Measurements from ENCODE around the gene MAEL. TPM values are rescaled to one million over a fixed set of nuclear protein-coding genes. Genes with fewer than 3 reads are reported as not detected.

Gene MAEL
- polyA plus RNA-seq, 3 donors = not detected

GRCh38 chr1:166974647-166975345 lies 14.3 kb upstream of the MAEL start:
- peak overlapping the region; percentile 60 for H3K9ac ChIP-seq (ENCODE audit: insufficient read depth, low read length, poor library complexity, severe bottlenecking)
- H3K9me3 Mint-ChIP-seq = peaks cover 0 to 5% (median 0%) of the 10 kb centered on the region in 7 donors
- H2AFZ ChIP-seq (ENCODE audit: insufficient read depth, low read depth, low read length, poor library complexity, severe bottlenecking) = peak overlapping the region; percentile 52
- peaks cover 15 to 22% of the 10 kb centered on the region in 2 donors for H3K4me1 ChIP-seq (ENCODE audit: control insufficient read depth in 1 of 2, insufficient read depth in 2 of 2, low read length in 2 of 2)
- H3K27me3 Mint-ChIP-seq (ENCODE audit: low read depth in 3 of 3) = peaks cover 34 to 35% (median 35%) of the 10 kb centered on the region in 3 donors
- no peaks in the 10 kb centered on the region for H4K20me1 ChIP-seq (ENCODE audit: insufficient read depth, low read length)
- no peaks in the 10 kb centered on the region for H3K79me2 ChIP-seq (ENCODE audit: insufficient read depth, low read length)
- H3K4me1 Mint-ChIP-seq = peaks cover 39% of the 10 kb centered on the region
- no peak overlapping the region for H3K27ac ChIP-seq (ENCODE audit: low read depth in 1 of 2, low read length in 2 of 2)
- intact Hi-C loops (cut with micrococcal nuclease) = no loop called here
- H3K4me3 ChIP-seq (replicated peaks in 1 of 3; ENCODE audit: low read depth in 2 of 3, low read length in 3 of 3) = peak overlapping the region; percentile 21 to 75 (median 52)
- no peak for DNase-seq
- no peaks in the 10 kb centered on the region for H3K36me3 Mint-ChIP-seq
- H3K4me3 Mint-ChIP-seq = peak overlapping the region; percentile 84 to 96
- WGBS (ENCODE audit: insufficient coverage) = 0% methylated on average over 2 of the region's 17 CpGs
- H3K9me3 ChIP-seq (replicated peaks in 1 of 2; ENCODE audit: control insufficient read depth in 1 of 2, insufficient read depth in 1 of 2, low read length in 2 of 2) = no peaks in the 10 kb centered on the region
- no peak for TF ChIP-seq CTCF (IDR thresholded peaks at IDR 0.05)
- H3K36me3 ChIP-seq (replicated peaks in 1 of 2; ENCODE audit: control insufficient read depth in 1 of 2, insufficient read depth in 2 of 2, low read length in 2 of 2) = no peaks in the 10 kb centered on the region
- H3K27ac Mint-ChIP-seq = peak overlapping the region in 2 of 7 donors; percentile 2 to 55
- H3K27me3 ChIP-seq (ENCODE audit: control insufficient read depth in 2 of 2, insufficient read depth in 2 of 2, low read length in 2 of 2) = peaks cover 22 to 26% of the 10 kb centered on the region in 2 donors
- H3K4me2 ChIP-seq (replicated peaks; ENCODE audit: extremely low read depth, low read length, poor library complexity, severe bottlenecking) = peak overlapping the region; percentile 74

GRCh38 chr1:166975361-166976129 lies 13.5 kb upstream of the MAEL start, which contains the start of gene ILDR2:
Gene ILDR2 (minus strand): TSS chr1:166975540. CDS start chr1:166975268, 272 bp downstream.
- H4K20me1 ChIP-seq (ENCODE audit: insufficient read depth, low read length) = no peaks in the 10 kb centered on the region
- WGBS (ENCODE audit: insufficient coverage) = under 1% methylated on average over 92 of the region's 97 CpGs
- H3K9me3 ChIP-seq (replicated peaks in 1 of 2; ENCODE audit: control insufficient read depth in 1 of 2, insufficient read depth in 1 of 2, low read length in 2 of 2) = no peaks in the 10 kb centered on the region
- H3K27me3 ChIP-seq (ENCODE audit: control insufficient read depth in 2 of 2, insufficient read depth in 2 of 2, low read length in 2 of 2) = peaks cover 22 to 26% of the 10 kb centered on the region in 2 donors
- no peak within 1 kb of the TSS for H3K27ac ChIP-seq (ENCODE audit: low read depth in 1 of 2, low read length in 2 of 2)
- peak within 1 kb of the TSS; percentile 60 for H3K9ac ChIP-seq (ENCODE audit: insufficient read depth, low read length, poor library complexity, severe bottlenecking)
- H3K36me3 ChIP-seq (replicated peaks in 1 of 2; ENCODE audit: control insufficient read depth in 1 of 2, insufficient read depth in 2 of 2, low read length in 2 of 2) = no peaks in the 10 kb centered on the region
- peak; percentile 9 to 29 (median 15) for DNase-seq
- no peak for TF ChIP-seq CTCF (IDR thresholded peaks at IDR 0.05)
- H3K4me1 ChIP-seq (ENCODE audit: control insufficient read depth in 1 of 2, insufficient read depth in 2 of 2, low read length in 2 of 2) = peaks cover 14 to 20% of the 10 kb centered on the region in 2 donors
- H2AFZ ChIP-seq (ENCODE audit: insufficient read depth, low read depth, low read length, poor library complexity, severe bottlenecking) = peak within 1 kb of the TSS; percentile 91
- peak within 1 kb of the TSS in 2 of 7 donors; percentile 2 to 55 for H3K27ac Mint-ChIP-seq
- peak within 1 kb of the TSS; percentile 82 for H3K4me2 ChIP-seq (replicated peaks; ENCODE audit: extremely low read depth, low read length, poor library complexity, severe bottlenecking)
- intact Hi-C loops (cut with micrococcal nuclease) = no loop called here
- peaks cover 34 to 35% (median 35%) of the 10 kb centered on the region in 3 donors for H3K27me3 Mint-ChIP-seq (ENCODE audit: low read depth in 3 of 3)
- H3K4me3 Mint-ChIP-seq = peak within 1 kb of the TSS; percentile 84 to 96
- peak within 1 kb of the TSS; percentile 38 to 91 (median 77) for H3K4me3 ChIP-seq (replicated peaks in 1 of 3; ENCODE audit: low read depth in 2 of 3, low read length in 3 of 3)
- no peaks in the 10 kb centered on the region for H3K79me2 ChIP-seq (ENCODE audit: insufficient read depth, low read length)
- no peaks in the 10 kb centered on the region for H3K36me3 Mint-ChIP-seq
- H3K9me3 Mint-ChIP-seq = peaks cover 0 to 5% (median 0%) of the 10 kb centered on the region in 7 donors
- H3K4me1 Mint-ChIP-seq = peaks cover 38% of the 10 kb centered on the region
